Astrocyte of the cerebellum (primary cell): ENCODE measurements around the gene MYOF.
"Not testable (repeated sequence)": the region's sequence is repeated elsewhere in the genome, so short reads cannot be mapped to it uniquely, and the experiment has no call there.

Experiments
- DNase-seq: peaks from one replicate; pipeline ENCODE4 v3.0.0-alpha.2; 2011; ENCODE audit warnings: low read depth
- H3K4me3 ChIP-seq: 2 replicates; pipeline ENCODE4 v1.5.1; 2011; ENCODE audit warnings: mild to moderate bottlenecking, low read depth, low read length, moderate library complexity
- CTCF ChIP-seq: IDR thresholded peaks from 2 replicates; pipeline ENCODE4 v1.5.1; 2012; ENCODE audit warnings: low read length, low read depth, moderate library complexity, mild to moderate bottlenecking; ENCODE audit errors: missing control alignments
- in situ Hi-C: cut with HindIII; loops from 2 replicates; pipeline ENCODE4 v1.10.0; 2017; ENCODE audit warnings: low sequenced_read_pairs

Gene MYOF

GRCh38 chr10:93290661-93291354 is 191.3 kb downstream of the MYOF start:
- no peak for TF ChIP-seq CTCF
- in situ Hi-C loops: no loop called here

GRCh38 chr10:93288679-93289634 is 193.2 kb downstream of the MYOF start:
- peak; percentile 77 for TF ChIP-seq CTCF
- peak; percentile 80 for DNase-seq
- in situ Hi-C loops: loop anchor here (5.0 kb wide), 1 partner anchor 222 kb away; no protein-coding TSS in a partner anchor
- H3K4me3 ChIP-seq: no peak overlapping the region

More at GRCh38 chr10:93290661-93291354, 191.3 kb downstream of the MYOF start:
- no peak for DNase-seq
- H3K4me3 ChIP-seq: no peak overlapping the region

GRCh38 chr10:93287775-93288174 is 194.4 kb downstream of the MYOF start:
- no peak for DNase-seq
- TF ChIP-seq CTCF: no peak
- in situ Hi-C loops: loop anchor here (5.0 kb wide), 1 partner anchor 220 kb away; no protein-coding TSS in a partner anchor
- H3K4me3 ChIP-seq: no peak overlapping the region

GRCh38 chr10:93284246-93284645 is 197.9 kb downstream of the MYOF start:
- in situ Hi-C loops, DNase-seq, H3K4me3 ChIP-seq: not testable (repeated sequence)

GRCh38 chr10:93281367-93281720 is 200.8 kb downstream of the MYOF start:
- no peak for TF ChIP-seq CTCF

GRCh38 chr10:93280699-93281366 is 201.3 kb downstream of the MYOF start:
- TF ChIP-seq CTCF: no peak

More at GRCh38 chr10:93281367-93281720, 200.8 kb downstream of the MYOF start:
- H3K4me3 ChIP-seq: no peak overlapping the region
- no peak for DNase-seq
- in situ Hi-C loops: no loop called here

More at GRCh38 chr10:93280699-93281366, 201.3 kb downstream of the MYOF start:
- in situ Hi-C loops: no loop called here
- no peak overlapping the region for H3K4me3 ChIP-seq
- no peak for DNase-seq
